ENCODE measurements around the gene FBH1.
"Not testable (repeated sequence)": the region's sequence is repeated elsewhere in the genome, so short reads cannot be mapped to it uniquely, and the experiment has no call there.

FBH1 gene

DNA sequence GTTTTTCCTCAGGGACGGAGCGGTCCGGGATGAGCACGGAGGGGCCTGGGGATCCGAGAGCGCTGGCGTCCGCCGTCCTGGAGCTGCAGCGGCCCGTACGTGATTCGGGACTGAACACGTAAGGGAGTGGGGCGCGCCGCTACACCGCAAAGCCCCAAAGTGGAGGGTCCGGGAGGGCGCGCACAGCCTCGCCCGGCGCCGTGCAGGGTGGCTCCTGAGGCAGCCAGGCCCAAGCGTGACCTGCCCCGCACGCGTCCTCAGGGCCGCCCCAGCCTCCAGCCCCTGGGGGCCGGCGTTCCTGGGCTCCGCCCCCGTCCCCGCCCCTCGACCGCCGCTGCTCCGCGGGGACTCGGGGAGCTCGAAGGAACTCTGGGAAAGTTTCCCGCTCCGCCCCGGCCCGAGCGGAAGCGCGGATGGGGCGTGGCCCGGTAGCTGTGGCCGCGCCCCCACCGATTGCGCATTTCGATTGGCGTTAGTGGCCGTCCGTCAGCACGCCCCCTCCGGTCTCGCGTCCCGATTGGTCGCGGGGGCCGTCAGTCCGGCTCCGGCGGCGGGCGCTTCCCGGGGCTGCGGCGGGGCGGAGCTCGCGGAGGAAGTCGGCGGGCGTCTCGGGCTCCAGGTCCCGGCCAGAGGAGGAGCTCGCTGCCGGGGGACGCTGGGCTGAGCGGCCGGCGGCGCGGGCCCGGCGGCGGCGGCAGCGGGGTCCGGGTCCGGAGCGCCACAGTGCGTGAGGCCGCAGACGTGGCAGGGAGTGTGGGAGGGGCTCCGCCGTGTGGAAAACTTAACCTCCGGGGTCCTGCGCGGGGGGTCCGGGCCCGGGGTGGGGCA lies at the start of gene FBH1, which contains the start of gene ANKRD16:
FBH1 (plus strand) TSS at position 620 of the 828 bp plus-strand sequence; CDS start at position 723, 103 bp downstream.
ANKRD16 (minus strand) TSS at position 270 of the 828 bp plus-strand sequence. CDS start 539 bp downstream, outside the sequence.
- TF ChIP-seq, protein P1, sequence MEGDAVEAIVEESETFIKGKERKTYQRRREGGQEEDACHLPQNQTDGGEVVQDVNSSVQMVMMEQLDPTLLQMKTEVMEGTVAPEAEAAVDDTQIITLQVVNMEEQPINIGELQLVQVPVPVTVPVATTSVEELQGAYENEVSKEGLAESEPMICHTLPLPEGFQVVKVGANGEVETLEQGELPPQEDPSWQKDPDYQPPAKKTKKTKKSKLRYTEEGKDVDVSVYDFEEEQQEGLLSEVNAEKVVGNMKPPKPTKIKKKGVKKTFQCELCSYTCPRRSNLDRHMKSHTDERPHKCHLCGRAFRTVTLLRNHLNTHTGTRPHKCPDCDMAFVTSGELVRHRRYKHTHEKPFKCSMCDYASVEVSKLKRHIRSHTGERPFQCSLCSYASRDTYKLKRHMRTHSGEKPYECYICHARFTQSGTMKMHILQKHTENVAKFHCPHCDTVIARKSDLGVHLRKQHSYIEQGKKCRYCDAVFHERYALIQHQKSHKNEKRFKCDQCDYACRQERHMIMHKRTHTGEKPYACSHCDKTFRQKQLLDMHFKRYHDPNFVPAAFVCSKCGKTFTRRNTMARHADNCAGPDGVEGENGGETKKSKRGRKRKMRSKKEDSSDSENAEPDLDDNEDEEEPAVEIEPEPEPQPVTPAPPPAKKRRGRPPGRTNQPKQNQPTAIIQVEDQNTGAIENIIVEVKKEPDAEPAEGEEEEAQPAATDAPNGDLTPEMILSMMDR (IDR thresholded peaks at IDR 0.05; ENCODE audit: extremely low read depth, missing control alignments) = no peak
- DNase-seq (ENCODE audit: low spot score) = peak; percentile 100

DNA sequence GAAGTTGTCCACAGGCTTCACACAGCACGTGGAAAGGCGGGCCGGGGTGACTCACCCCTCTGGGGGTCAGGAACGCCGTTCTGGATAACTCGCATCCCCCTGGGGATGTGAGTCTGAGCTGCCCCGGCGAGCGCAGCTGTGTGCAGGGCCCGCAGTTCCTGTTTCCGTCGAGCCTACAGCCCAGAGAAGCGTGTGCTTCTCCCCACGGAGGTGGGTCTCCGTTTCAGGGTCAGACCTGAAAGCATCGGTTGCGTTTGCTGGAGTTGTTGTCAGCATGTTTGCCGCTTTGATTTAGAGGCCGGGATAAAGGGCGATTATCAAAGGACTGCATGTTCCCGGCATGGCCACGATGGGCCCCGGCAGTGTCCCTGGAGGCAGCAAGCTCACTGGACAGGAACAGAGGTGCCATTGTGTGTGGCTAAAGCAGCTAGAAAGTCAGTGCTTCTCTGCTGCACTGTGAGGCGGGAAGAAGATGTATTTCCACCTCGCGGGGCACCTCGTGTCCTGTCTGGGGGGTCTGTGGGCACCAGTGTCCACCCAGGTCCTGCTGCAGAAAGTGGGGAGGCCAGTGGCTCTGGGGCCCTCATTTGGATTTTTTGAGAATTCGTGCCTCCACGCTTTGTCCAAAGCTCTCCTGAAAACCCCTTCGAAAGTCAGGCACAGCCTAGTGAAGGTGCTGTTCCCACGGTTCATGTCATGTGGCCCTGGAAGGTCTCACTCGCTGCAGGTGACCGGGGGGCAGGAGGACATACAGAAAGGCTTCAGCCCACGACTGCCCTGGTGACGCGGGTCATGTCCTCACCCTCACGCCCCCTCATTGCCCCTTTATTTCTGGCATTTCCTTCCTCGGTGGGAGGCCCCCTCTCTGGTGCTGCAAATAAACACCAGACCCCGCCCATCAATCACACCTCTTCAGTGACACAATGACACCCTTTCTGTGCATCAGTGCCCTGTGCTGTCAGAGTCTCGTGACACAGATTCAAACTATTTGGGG lies 49.4 kb upstream of the FBH1 start:
- TF ChIP-seq, protein P1 (IDR thresholded peaks at IDR 0.05; ENCODE audit: extremely low read depth, missing control alignments) = no peak
- DNase-seq (ENCODE audit: low spot score) = peak; percentile 71

DNA sequence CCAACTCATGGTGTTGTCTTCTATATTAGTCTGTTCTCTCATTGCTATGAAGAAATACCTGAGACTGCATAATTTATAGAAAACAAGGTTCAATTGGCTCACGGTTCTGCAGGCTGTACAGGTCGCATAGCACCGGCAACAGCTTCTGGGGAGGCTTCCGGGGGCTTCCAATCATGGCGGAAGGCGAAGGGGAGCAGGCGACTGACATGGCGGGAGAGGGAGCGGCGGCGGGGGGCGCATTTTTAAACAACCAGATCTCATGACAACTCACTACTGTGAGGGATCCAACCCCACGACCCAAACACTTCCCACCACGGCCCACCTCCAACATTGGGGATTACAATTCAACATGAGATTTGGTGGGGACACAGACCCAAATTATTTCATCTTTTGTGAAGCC lies 48.1 kb upstream of the FBH1 start:
- TF ChIP-seq, protein P1 (IDR thresholded peaks at IDR 0.05; ENCODE audit: extremely low read depth, missing control alignments) = no peak
- no peak for DNase-seq (ENCODE audit: low spot score)

DNA sequence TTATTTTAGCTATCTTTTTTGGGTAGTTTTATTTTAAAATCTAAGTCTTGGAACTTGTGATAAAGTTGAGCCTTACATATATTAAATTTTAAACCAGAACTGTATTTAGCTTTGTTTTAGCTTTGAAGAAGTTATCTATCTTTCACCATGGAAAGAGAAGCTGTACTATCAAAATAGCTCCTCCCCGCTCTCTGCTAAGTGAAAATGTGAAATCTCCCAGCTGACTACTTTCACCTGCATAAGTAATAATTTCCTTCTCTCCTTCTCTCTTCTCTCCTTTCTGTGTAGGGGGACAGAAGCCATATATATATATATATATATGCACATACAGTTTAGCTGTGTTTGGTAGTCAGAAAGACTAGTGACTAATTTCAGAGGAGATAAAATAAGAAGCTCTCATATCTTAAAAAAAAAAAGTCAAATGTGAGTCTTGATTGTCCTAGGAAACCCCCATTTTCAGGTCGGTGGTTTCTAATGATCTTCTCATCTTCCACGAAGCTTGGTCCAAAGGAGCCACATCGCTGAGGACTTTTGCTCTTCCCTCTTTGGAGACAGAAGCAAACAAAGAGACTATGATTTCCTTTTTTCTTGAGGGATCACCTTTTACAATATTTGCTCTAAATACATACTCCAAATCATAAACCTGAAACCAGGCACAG lies 46.2 kb upstream of the FBH1 start:
- peak; percentile 39 for DNase-seq (ENCODE audit: low spot score)
- TF ChIP-seq, protein P1 (IDR thresholded peaks at IDR 0.05; ENCODE audit: extremely low read depth, missing control alignments) = no peak

DNA sequence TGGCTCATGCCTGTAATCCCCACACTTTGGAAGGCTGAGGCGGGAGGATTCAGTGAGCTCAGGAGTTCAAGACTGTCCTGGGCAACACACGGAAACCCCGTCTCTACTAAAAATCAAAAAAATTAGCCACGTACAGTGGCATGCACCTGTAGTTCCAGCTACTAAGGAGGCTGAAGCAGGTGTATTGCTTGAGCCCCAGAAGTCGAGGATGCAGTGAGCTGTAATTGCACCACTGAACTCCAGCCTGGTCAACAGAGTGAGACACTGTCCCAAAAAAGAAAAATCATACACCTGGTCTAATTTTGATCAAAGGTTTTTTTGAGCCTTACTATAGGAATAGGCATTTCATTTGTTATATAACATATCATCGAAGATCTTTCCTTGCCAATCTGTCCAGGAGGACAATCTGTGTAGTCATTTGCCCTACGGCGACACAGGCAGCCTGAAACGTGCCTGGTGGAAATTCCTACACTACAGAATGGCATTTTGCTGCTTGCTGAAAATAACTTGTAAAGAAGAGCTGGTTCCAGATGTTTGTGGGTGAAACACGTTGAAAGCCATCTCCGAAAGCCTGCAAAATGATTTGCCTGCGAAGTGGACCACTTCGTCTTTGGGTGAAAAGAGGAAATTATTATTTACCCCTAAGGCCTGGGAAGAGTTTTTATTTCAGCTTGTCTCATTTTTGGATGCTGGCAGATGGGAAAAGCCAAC lies 45.5 kb upstream of the FBH1 start:
- no peak for DNase-seq (ENCODE audit: low spot score)
- TF ChIP-seq, protein P1 (IDR thresholded peaks at IDR 0.05; ENCODE audit: extremely low read depth, missing control alignments) = no peak

DNA sequence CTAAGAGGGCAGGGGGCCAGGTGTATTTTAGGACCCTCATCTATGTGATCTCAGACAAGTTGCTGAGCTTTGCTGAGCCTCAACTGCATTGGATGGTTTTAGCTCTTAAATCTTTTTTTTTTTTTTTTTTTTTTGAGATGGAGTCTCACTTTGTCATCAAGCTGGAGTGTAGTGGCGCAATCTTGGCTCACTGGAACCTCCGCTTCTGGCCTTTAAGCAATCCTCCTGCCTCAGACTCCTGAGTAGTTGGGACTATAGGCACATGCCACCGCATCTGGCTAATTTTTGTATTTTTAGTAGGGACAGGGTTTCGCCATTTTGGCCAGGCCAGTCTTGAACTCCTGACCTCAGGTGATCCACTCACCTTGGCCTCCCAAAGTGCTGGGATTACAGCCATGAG lies 43.4 kb upstream of the FBH1 start:
- not testable (repeated sequence) for DNase-seq (ENCODE audit: low spot score)

DNA sequence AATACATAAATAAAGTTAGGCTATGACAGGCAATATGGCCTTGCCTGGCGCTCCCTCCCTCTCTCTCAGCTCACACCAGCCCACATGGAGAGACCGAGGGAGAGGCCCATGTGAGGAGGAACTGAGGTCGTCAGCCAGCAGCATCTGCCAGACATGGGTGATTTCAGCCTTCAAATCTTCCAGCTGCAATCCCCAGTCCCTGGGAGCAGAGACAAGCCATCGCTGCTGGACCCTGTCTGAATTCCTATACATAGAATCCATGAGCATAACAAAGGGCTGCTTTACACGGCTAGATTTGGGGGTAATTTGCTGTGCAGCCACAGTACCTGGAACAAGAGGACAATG lies 35.9 kb upstream of the FBH1 start:
- DNase-seq (ENCODE audit: low spot score) = no peak
- TF ChIP-seq, protein P1 (IDR thresholded peaks at IDR 0.05; ENCODE audit: extremely low read depth, missing control alignments) = no peak

Data from GM20000 (cell line).